Omental fat pad (tissue), 4 donors: ENCODE data around the gene DOK3. TPM values are rescaled to one million over a fixed set of nuclear protein-coding genes. Genes with fewer than 3 reads are reported as not detected.

Source experiments
- ATAC-seq: fragments of 150-250 bp; one replicate; pipeline ENCODE4 v1.9.1; 2016; ENCODE audit warnings: mild to moderate bottlenecking, moderate library complexity; ENCODE audit not compliant: low FRiP score
- DNase-seq: peaks from one replicate; pipeline ENCODE4 v3.0.0-alpha.2; 2019; ENCODE audit warnings: low spot score
- CTCF ChIP-seq, 3 donors: fragments of 450-650 bp; IDR thresholded peaks; one replicate each; pipeline ENCODE4 v1.5.1; 2016 to 2017; ENCODE audit warnings: antibody characterized with exemption in 3 of 3, mild to moderate bottlenecking in 3 of 3, moderate library complexity in 2 of 3
- total RNA-seq, 4 donors: library from RNA; depleted of rRNA; stranded (reverse); fragments of >200 nt; gene quantifications; one replicate each; pipeline ENCODE4 v1.1.0, GENCODE V29; 2016

Gene DOK3
- total RNA-seq, 4 donors from 2014 or later, result 7.4 to 41.0 (median 16.3) TPM

DNA sequence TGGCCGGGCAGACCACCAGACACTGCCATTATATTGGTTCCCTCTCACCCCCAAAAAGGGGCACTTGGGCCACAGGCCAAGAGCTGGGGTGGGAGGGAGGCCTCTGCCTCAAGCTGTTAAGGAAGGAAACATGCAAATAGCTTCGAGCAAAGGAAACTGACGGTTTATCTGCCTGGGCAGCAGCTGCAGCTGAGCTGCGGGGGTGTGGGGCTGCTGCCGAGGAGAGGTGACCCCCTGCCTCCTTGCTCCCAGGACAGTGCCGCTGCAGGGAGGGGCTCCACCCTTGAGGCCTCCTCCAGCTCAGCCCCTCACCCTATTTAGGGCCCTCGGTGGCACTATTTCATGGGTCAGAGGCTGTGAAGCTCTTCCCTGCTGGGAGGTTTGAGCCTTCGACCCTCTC lies 789 bp downstream of the DOK3 start:
- no peak for TF ChIP-seq CTCF (IDR thresholded peaks at IDR 0.05)
- DNase-seq, result no peak
- no peak for ATAC-seq

GRCh38 chr5:177508221-177508611 lies 1.4 kb downstream of the DOK3 start:
- ATAC-seq, result no peak
- no peak for TF ChIP-seq CTCF (IDR thresholded peaks at IDR 0.05)
- no peak for DNase-seq

GRCh38 chr5:177507596-177508220 lies 1.9 kb downstream of the DOK3 start:
- ATAC-seq (no peak), DNase-seq (no peak)
- TF ChIP-seq CTCF (IDR thresholded peaks at IDR 0.05), result no peak

DNA sequence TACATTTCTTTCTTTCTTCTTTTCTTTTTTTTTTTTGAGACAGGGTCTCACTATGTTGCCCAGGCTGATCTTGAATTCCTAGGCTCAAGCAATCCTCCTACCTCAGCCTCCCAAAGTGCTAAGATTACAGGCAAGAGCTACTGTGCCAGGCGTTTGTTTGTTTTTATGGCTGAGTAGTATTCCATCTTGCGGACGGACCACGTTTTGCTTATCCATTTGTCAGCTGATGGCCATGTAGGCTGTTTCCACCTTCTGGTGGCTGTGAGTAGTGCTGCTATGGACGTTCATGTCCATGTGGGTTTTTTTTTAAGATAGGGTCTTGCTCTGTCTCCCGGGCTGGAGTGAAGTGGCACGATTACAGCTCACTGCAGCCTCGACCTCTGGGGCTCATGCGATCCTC lies 2.5 kb downstream of the DOK3 start:
- no peak for TF ChIP-seq CTCF (IDR thresholded peaks at IDR 0.05)
- DNase-seq, result no peak
- no peak for ATAC-seq

GRCh38 chr5:177505075-177505474 lies 4.6 kb downstream of the DOK3 start:
- no peak for TF ChIP-seq CTCF (IDR thresholded peaks at IDR 0.05)
- ATAC-seq, result no peak
- DNase-seq, result no peak

- DNase-seq (no peak), ATAC-seq (no peak)
- no peak for TF ChIP-seq CTCF (IDR thresholded peaks at IDR 0.05)
Measured at GRCh38 chr5:177504086-177505056, 5.3 kb downstream of the DOK3 start.
